Small intestine (tissue), 7 donors: ENCODE results near the gene RET. TPM values are rescaled to one million over a fixed set of nuclear protein-coding genes. Genes with fewer than 3 reads are reported as not detected.
A peak's percentile ranks its signal among the peaks of the same experiment; 100 is the strongest.

ENCODE experiments used
- DNase-seq, 2 donors: peaks; one replicate each; pipeline versions ENCODE4 v3.0.0 to v3.0.0-alpha.2; 2013
- FAIRE-seq: peaks from 2 replicates; lab custom pipeline; 2012; peaks lifted over from hg19 to GRCh38; lab: Jason Lieb, UNC
- H3K27ac ChIP-seq, 3 donors: one replicate each; pipeline ENCODE4 v1.5.1; 2013; ENCODE audit warnings: low read length in 2 of 3, mild to moderate bottlenecking in 2 of 3, control low read depth in 1 of 3, inconsistent platforms in 1 of 3, low read depth in 1 of 3, moderate library complexity in 1 of 3
- H3K27me3 ChIP-seq, 3 donors: one replicate each; pipeline ENCODE4 v1.6.1; 2013; ENCODE audit warnings: low read length in 3 of 3, inconsistent platforms in 1 of 3; ENCODE audit not compliant: control insufficient read depth in 3 of 3, insufficient read depth in 3 of 3
- H3K36me3 ChIP-seq, 3 donors: one replicate each; pipeline ENCODE4 v1.6.1; 2013; ENCODE audit warnings: low read length in 3 of 3, inconsistent platforms in 1 of 3, low read depth in 1 of 3, mild to moderate bottlenecking in 1 of 3, moderate library complexity in 1 of 3; ENCODE audit not compliant: control insufficient read depth in 3 of 3, insufficient read depth in 2 of 3
- H3K4me1 ChIP-seq, 3 donors: one replicate each; pipeline ENCODE4 v1.6.1; 2013; ENCODE audit warnings: low read length in 2 of 3, inconsistent platforms in 1 of 3, low read depth in 1 of 3, mild to moderate bottlenecking in 1 of 3, moderate library complexity in 1 of 3; ENCODE audit not compliant: control insufficient read depth in 3 of 3, insufficient read depth in 2 of 3
- H3K4me3 ChIP-seq, 3 donors: one replicate each; pipeline ENCODE4 v1.5.1; 2013; ENCODE audit warnings: low read length in 3 of 3, control low read depth in 1 of 3, inconsistent platforms in 1 of 3, low read depth in 1 of 3, mild to moderate bottlenecking in 1 of 3, moderate library complexity in 1 of 3
- H3K9me3 ChIP-seq, 2 donors: one replicate each; pipeline ENCODE4 v1.6.1; 2013; ENCODE audit warnings: low read depth in 1 of 2, low read length in 1 of 2; ENCODE audit not compliant: control insufficient read depth in 2 of 2, insufficient read depth in 1 of 2
- WGBS, 3 donors: extraction: QIAGEN DNeasy Blood & Tissue Kit; methylation state at CpG; one replicate each; pipeline ENCODE4 v1.1.7; 2013; 5-methylcytosine and 5-hydroxymethylcytosine counted together
- polyA plus RNA-seq, 4 donors: library from polyadenylated mRNA; stranded (reverse) in 3 of 4; unstranded in 1 of 4; fragments of 200-250 nt in 3 of 4; fragments of 120-200 nt in 1 of 4; gene quantifications; one replicate each; pipeline versions ENCODE4 v1.2.1 to v1.2.3, GENCODE V29; 2013
- donor health status: healthy with polysubstance abuse.
- donor health status: control.
- donor health status: control.
- donor health status: Bipolar disorder and iron deficiency.
- donor health status: healthy.

RET gene
- polyA plus RNA-seq, 4 donors, result 5.3 to 11.0 TPM; not detected in 2

GRCh38 chr10:43153901-43154300 lies 77.0 kb downstream of the RET start:
- H3K36me3 ChIP-seq, result no peaks in the 10 kb centered on the region
- H3K4me3 ChIP-seq, result no peak overlapping the region
- no peaks in the 10 kb centered on the region for H3K27me3 ChIP-seq
- H3K27ac ChIP-seq, result no peak overlapping the region
- FAIRE-seq (no peak), DNase-seq (no peak)
- WGBS, 3 donors, result 79 to 87% (median 85%) methylated on average over 2 of the region's 2 CpGs
- no peaks in the 10 kb centered on the region for H3K9me3 ChIP-seq
- H3K4me1 ChIP-seq, result peaks cover 0 to 3% (median 0%) of the 10 kb centered on the region in 3 donors

DNA sequence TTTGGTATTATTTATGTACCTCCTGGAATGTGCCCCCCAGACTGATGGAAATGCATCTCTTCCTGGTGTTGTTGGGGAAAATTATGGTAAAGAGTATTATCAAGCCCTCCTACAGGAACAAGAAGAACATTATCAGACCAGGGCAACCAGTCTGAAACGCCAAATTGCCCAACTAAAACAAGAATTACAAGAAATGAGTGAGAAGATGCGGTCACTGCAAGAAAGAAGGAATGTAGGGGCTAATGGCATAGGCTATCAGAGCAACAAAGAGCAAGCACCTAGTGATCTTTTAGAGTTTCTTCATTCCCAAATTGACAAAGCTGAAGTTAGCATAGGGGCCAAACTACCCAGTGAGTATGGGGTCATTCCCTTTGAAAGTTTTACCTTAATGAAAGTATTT lies 78.4 kb downstream of the RET start:
- 91 to 94% (median 94%) methylated on average over 2 of the region's 2 CpGs for WGBS, 3 donors
- FAIRE-seq, result no peak

DNA sequence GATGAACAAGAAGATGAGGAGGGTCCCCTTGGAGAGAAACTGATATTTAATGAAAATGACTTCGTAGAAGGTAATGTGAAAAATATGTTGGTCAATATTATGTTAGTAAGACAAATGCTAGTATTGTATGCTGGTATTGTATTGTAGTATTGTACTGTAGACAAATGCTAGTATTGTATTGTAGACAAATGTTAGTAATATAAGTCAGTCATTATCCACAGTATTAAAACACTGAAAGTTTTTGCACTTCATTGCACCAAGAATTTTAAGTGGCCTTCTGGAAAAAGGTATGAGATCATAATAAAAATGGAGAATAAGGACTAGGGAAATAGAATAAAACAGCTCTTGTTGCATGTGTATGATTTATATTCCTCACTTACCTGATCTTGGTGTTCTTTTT lies 78.9 kb downstream of the RET start:
- Histone ChIP-seq H3K4me1 (peaks cover 0 to 6% (median 0%) of the 10 kb centered on the region in 3 donors), H3K27me3 (no peaks in the 10 kb centered on the region), H3K9me3 (no peaks in the 10 kb centered on the region), H3K36me3 (no peaks in the 10 kb centered on the region), H3K27ac (no peak overlapping the region), H3K4me3 (no peak overlapping the region)
- FAIRE-seq (no peak), DNase-seq (no peak)
- 94 to 99% (median 95%) methylated on average over 1 of the region's 1 CpG for WGBS, 3 donors

More for the DNA sequence above, 78.4 kb downstream of the RET start:
- Histone ChIP-seq H3K9me3 (no peaks in the 10 kb centered on the region), H3K36me3 (no peaks in the 10 kb centered on the region), H3K27me3 (no peaks in the 10 kb centered on the region), H3K4me3 (no peak overlapping the region), H3K27ac (no peak overlapping the region), H3K4me1 (peaks cover 0 to 6% (median 0%) of the 10 kb centered on the region in 3 donors)
- no peak for DNase-seq

- H3K36me3 ChIP-seq, result peaks cover 0 to 4% (median 0%) of the 10 kb centered on the region in 3 donors
- no peaks in the 10 kb centered on the region for H3K27me3 ChIP-seq
- H3K9me3 ChIP-seq, result no peaks in the 10 kb centered on the region
- no peak for DNase-seq
- peaks cover 0 to 6% (median 0%) of the 10 kb centered on the region in 3 donors for H3K4me1 ChIP-seq
- no peak overlapping the region for H3K27ac ChIP-seq
- 83 to 87% (median 84%) methylated on average over 9 of the region's 9 CpGs for WGBS, 3 donors
- no peak overlapping the region for H3K4me3 ChIP-seq
- FAIRE-seq, result no peak
Measured at GRCh38 chr10:43156590-43157341, 79.9 kb downstream of the RET start.

DNA sequence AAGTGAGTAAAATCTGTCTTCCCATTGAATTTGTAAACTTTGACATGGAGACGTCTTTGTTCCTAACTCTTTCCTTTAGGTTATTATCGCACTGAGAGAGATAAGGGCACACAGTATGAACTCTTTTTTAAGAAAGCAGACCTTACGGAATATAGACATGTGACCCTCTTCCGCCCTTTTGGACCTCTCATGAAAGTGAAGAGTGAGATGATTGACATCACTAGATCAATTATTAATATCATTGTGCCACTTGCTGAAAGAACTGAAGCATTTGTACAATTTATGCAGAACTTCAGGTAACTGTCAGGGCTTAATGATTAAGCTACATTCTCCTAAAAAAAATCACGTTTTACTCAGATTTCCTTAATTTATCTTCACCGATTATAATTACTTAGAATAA lies 81.8 kb downstream of the RET start:
- Histone ChIP-seq H3K9me3 (no peaks in the 10 kb centered on the region), H3K27ac (no peak overlapping the region), H3K4me3 (no peak overlapping the region), H3K4me1 (peaks cover 0 to 6% (median 0%) of the 10 kb centered on the region in 3 donors), H3K27me3 (no peaks in the 10 kb centered on the region), H3K36me3 (peaks cover 0 to 4% (median 3%) of the 10 kb centered on the region in 3 donors)
- peak in 1 of 2 donors; percentile 37 for DNase-seq
- no peak for FAIRE-seq
- WGBS, 3 donors, result 40 to 66% (median 61%) methylated on average over 6 of the region's 6 CpGs

DNA sequence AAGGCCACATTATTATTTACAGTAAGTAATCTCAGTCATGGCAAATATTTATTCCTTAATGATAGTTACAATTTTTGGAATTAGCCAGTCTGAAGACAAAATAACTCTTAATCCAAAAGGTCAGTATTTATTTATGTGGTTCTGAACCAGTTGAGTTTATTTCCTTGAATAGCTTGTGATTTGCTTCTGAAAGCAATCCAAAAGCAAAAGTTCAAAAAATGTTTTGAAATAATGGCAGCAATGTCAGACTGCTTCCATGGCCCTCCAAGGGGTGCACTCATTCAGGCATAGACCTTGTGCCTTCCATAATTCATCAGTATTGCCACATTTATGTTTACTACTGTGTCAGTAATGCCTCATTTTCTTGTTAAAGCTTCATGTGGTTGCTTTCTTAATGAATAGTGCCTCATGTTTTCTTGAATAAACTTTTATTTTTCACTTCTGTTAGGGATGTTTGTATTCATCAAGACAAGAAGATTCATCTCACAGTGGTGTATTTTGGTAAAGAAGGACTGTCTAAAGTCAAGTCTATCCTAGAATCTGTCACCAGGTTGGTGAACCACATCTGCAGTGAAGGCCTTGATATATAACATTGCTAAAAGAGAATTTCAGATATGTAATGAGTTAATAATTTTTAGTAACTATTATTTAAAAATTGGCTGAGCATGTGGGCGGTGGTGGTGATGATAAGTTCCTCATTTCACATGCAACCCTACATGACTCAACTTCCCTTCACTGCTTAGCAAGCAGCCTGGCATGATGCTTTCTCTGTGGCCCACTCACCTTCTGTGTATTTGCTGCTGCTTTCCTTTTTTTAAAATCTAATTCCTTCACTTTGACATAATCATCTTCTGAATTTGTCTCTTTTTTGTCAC lies 83.4 kb downstream of the RET start:
- no peaks in the 10 kb centered on the region for H3K9me3 ChIP-seq
- 56 to 87% (median 82%) methylated on average over 1 of the region's 1 CpG for whole genome bisulfite sequencing, 3 donors
- DNase-seq (no peak), FAIRE-seq (no peak)
- H3K27ac ChIP-seq, result no peak overlapping the region
- no peaks in the 10 kb centered on the region for H3K27me3 ChIP-seq
- peaks cover 0 to 4% (median 3%) of the 10 kb centered on the region in 3 donors for H3K36me3 ChIP-seq
- H3K4me1 ChIP-seq, result peaks cover 0 to 5% (median 0%) of the 10 kb centered on the region in 3 donors
- H3K4me3 ChIP-seq, result no peak overlapping the region

GRCh38 chr10:43160921-43161255 lies 84.0 kb downstream of the RET start:
- Histone ChIP-seq H3K4me3 (no peak overlapping the region), H3K27ac (no peak overlapping the region), H3K27me3 (no peaks in the 10 kb centered on the region), H3K9me3 (no peaks in the 10 kb centered on the region), H3K4me1 (peaks cover 0 to 3% (median 0%) of the 10 kb centered on the region in 3 donors), H3K36me3 (peaks cover 0 to 4% (median 3%) of the 10 kb centered on the region in 3 donors)
- WGBS, 3 donors, result 82 to 87% (median 83%) methylated on average over 2 of the region's 2 CpGs
- DNase-seq (no peak), FAIRE-seq (no peak)

GRCh38 chr10:43162604-43163003 lies 85.7 kb downstream of the RET start:
- H3K27me3 ChIP-seq, result no peaks in the 10 kb centered on the region
- FAIRE-seq, result no peak
- no peak overlapping the region for H3K4me3 ChIP-seq
- peaks cover 0 to 4% (median 3%) of the 10 kb centered on the region in 3 donors for H3K36me3 ChIP-seq
- no peak overlapping the region for H3K27ac ChIP-seq
- DNase-seq, result no peak
- WGBS, 3 donors, result 93 to 100% (median 95%) methylated on average over 1 of the region's 1 CpG
- no peaks in the 10 kb centered on the region for H3K9me3 ChIP-seq
- peaks cover 0 to 3% (median 0%) of the 10 kb centered on the region in 3 donors for H3K4me1 ChIP-seq
